Endothelial cell of umbilical vein (primary cell): ENCODE measurements around the gene LMCD1. TPM values are rescaled to one million over a fixed set of nuclear protein-coding genes. Genes with fewer than 3 reads are reported as not detected.

Experiments
- BruUV-seq: library from RNA; stranded (reverse); fragments of 400-500 nt; replicated peaks from 2 replicates; lab custom pipeline; 2021; lab: Mats Ljungman, UMichigan
- CTCF ChIA-PET: fragments of 300-600, 350-600 bp; sonication (Branson Sonifier 250); formaldehyde crosslinking; loops from one replicate; lab custom pipeline; 2021; ENCODE audit warnings: antibody characterized with exemption, inconsistent platforms; lab: Charles Lee
- POLR2A ChIA-PET: fragments of 300-600, 350-600 bp; sonication (Branson Sonifier 250); formaldehyde crosslinking; loops from one replicate; lab custom pipeline; 2021; ENCODE audit warnings: antibody characterized with exemption, inconsistent platforms; lab: Charles Lee
- DNase-seq: peaks from one replicate; pipeline ENCODE4 v3.0.0-alpha.2; 2011; ENCODE audit warnings: low read depth, low spot score
- FAIRE-seq: peaks from 2 replicates; lab custom pipeline; 2011; peaks lifted over from hg19 to GRCh38; lab: Jason Lieb, UNC
- H2AFZ ChIP-seq: 2 replicates; pipeline ENCODE4 v1.6.0; 2012; ENCODE audit warnings: low read depth, low read length, control low read depth, inconsistent platforms
- H3K27ac ChIP-seq: 2 replicates; pipeline ENCODE4 v1.5.1; 2011; ENCODE audit warnings: low read depth, mild to moderate bottlenecking, control low read depth, low read length, moderate library complexity; ENCODE audit not compliant: insufficient read depth
- H3K27me3 ChIP-seq, 2 experiments: 2 replicates each; pipeline versions ENCODE4 v1.6.0 to v1.6.1; 2011; ENCODE audit warnings: low read length in 2 of 2, mixed read lengths in 1 of 2; ENCODE audit not compliant: control insufficient read depth in 2 of 2, insufficient read depth in 2 of 2
- H3K36me3 ChIP-seq, 2 experiments: 2 replicates in 1 of 2; 3 replicates in 1 of 2; pipeline ENCODE4 v1.5.1; 2011; ENCODE audit warnings: low read length in 2 of 2, mild to moderate bottlenecking in 1 of 2, moderate library complexity in 1 of 2; ENCODE audit not compliant: control insufficient read depth in 2 of 2, insufficient read depth in 2 of 2; ENCODE audit errors: extremely low read depth in 1 of 2
- H3K4me1 ChIP-seq: 3 replicates; pipeline ENCODE4 v1.5.1; 2011; ENCODE audit warnings: mild to moderate bottlenecking, low read length; ENCODE audit not compliant: control insufficient read depth, insufficient read depth; ENCODE audit errors: extremely low read depth
- H3K4me2 ChIP-seq: 2 replicates; pipeline ENCODE4 v1.6.1; 2011; ENCODE audit warnings: low read length, control low read depth, mixed read lengths; ENCODE audit not compliant: insufficient read depth
- H3K4me3 ChIP-seq, 3 experiments: fragments of 200-600 bp in 1 of 3; sonication (generic), shearing (Covaris generic) in 1 of 3; replicated peaks in 1 of 3; 2 replicates each; pipeline ENCODE4 v1.5.1; 2011 to 2016; ENCODE audit warnings: control low read depth in 3 of 3, low read length in 3 of 3, mild to moderate bottlenecking in 2 of 3, inconsistent platforms in 1 of 3, low read depth in 1 of 3, moderate library complexity in 1 of 3; ENCODE audit not compliant: insufficient read depth in 1 of 3
- H3K79me2 ChIP-seq: 2 replicates; pipeline ENCODE4 v1.6.0; 2012; ENCODE audit warnings: low read length, inconsistent platforms; ENCODE audit not compliant: control insufficient read depth, insufficient read depth
- H3K9ac ChIP-seq: replicated peaks from 2 replicates; pipeline ENCODE3; 2011; ENCODE audit warnings: low read length, control low read depth; ENCODE audit not compliant: insufficient read depth; ENCODE audit errors: extremely low read depth
- H3K9me1 ChIP-seq: replicated peaks from 3 replicates; pipeline ENCODE4 v1.6.0; 2011; ENCODE audit warnings: mild to moderate bottlenecking, low read length; ENCODE audit not compliant: control insufficient read depth, insufficient read depth; ENCODE audit errors: extremely low read depth
- H3K9me3 ChIP-seq: replicated peaks from 2 replicates; pipeline ENCODE4 v1.5.1; 2012; ENCODE audit warnings: low read length, inconsistent platforms; ENCODE audit not compliant: control insufficient read depth, insufficient read depth
- H4K20me1 ChIP-seq: replicated peaks from 2 replicates; pipeline ENCODE3; 2011; ENCODE audit warnings: mild to moderate bottlenecking, low read length; ENCODE audit not compliant: control insufficient read depth, insufficient read depth; ENCODE audit errors: extremely low read depth
- CTCF ChIP-seq, 2 donors: IDR thresholded peaks; 1 replicate in 1 of 2; 2 replicates in 1 of 2; pipeline ENCODE4 v1.5.1; 2011; ENCODE audit warnings: low read length in 2 of 2, mild to moderate bottlenecking in 2 of 2, moderate library complexity in 2 of 2, control low read depth in 1 of 2, inconsistent platforms in 1 of 2, low read depth in 1 of 2; ENCODE audit not compliant: insufficient read depth in 1 of 2; ENCODE audit errors: extremely low read depth in 1 of 2
- EZH2 ChIP-seq: IDR thresholded peaks from 2 replicates; pipeline ENCODE4 v1.6.1; 2012; ENCODE audit warnings: borderline replicate concordance, low read depth, mild to moderate bottlenecking, moderate library complexity, low read length, inconsistent platforms; ENCODE audit not compliant: severe bottlenecking
- GATA2 ChIP-seq: IDR thresholded peaks from 2 replicates; pipeline ENCODE4 v1.7.0; 2011; ENCODE audit warnings: low read depth, mild to moderate bottlenecking, moderate library complexity, mixed read lengths, low read length; ENCODE audit not compliant: insufficient read length, insufficient read depth
- JUN ChIP-seq: IDR thresholded peaks from 2 replicates; pipeline ENCODE4 v1.6.1; 2011; ENCODE audit warnings: borderline replicate concordance, low read depth; ENCODE audit not compliant: insufficient read length, insufficient read depth
- MAX ChIP-seq: IDR thresholded peaks from 2 replicates; pipeline ENCODE4 v1.6.1; 2011; ENCODE audit not compliant: insufficient read depth, insufficient read length
- MYC ChIP-seq: IDR thresholded peaks from one replicate; pipeline ENCODE4 v1.6.1; 2011; ENCODE audit warnings: mild to moderate bottlenecking, low read depth, low read length
- POLR2A ChIP-seq: IDR thresholded peaks from 2 replicates; pipeline ENCODE4 v1.6.1; 2012; ENCODE audit warnings: low read depth, mild to moderate bottlenecking, control low read depth, low read length
- POLR2AphosphoS5 ChIP-seq: IDR thresholded peaks from 2 replicates; pipeline ENCODE4 v1.6.1; 2012; ENCODE audit warnings: low read depth, mild to moderate bottlenecking, control low read depth, low read length, moderate library complexity; ENCODE audit not compliant: insufficient read depth
- dilution Hi-C: fragments of 300-500 bp; cut with MboI; formaldehyde crosslinking; loops from one replicate; pipeline ENCODE4 v1.15.0; 2019; ENCODE audit warnings: low sequenced_read_pairs; ENCODE audit not compliant: extremely low pct_ligation_motif_present
- intact Hi-C: fragments of 100-400 bp; cut with micrococcal nuclease; formaldehyde crosslinking; loops from one replicate; pipeline ENCODE4 v1.10.0; 2022
- polyA plus RNA-seq, 4 experiments: library from polyadenylated mRNA; depleted of rRNA in 3 of 4; stranded (reverse) in 3 of 4; unstranded in 1 of 4; fragments of >200 nt; gene quantifications; 2 replicates each; pipeline versions ENCODE4 v1.2.1 to v1.2.3, GENCODE V29; 2011 to 2012; ENCODE audit warnings: missing spikeins in 1 of 4
- total RNA-seq: library from RNA; stranded (reverse); gene quantifications from 2 replicates; pipeline ENCODE4 v1.2.3, GENCODE V29; 2021

LMCD1 gene
- total and polyA plus RNA-seq, 2 donors (not counting 3 experiments of a cell fraction or from before 2014, with no cell fraction given) = 7.6 to 14.5 TPM

DNA sequence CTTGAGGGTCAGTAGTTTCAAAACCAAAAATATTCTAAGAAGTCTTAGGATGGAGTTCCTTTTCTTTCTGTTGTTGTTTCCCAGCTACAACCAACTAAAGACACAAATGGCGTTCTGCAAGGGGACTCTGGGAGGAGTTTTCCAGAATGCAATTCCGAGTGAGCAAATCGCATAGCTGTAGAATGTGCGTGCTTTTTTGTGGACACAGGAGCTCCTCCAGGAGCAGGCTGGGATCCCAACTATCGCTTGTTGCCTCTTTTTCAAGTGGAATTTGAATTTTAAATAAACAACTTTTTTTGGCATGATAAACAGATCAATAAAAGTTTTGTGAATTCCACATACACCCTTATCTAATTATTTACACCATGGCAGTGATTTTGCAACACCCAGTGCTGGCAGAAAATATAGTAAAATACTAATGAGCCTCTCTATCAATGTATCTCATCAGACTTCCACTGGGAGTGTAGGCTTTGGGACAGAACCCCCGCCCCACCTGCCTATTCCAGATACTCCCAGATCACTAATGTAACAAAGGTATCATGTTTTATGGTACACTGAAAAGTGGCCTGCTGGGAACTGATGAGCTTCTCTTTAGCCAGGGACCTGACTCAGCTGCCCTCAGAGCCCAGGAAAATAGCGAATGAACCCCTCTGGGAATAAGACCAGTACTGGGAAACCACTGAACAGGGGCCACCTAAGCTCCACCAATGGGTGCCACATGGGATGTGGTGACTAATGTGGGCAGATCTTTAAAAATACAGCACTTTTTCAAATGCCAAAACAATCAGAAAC, 66.4 kb downstream of the LMCD1 start:
- no peaks in the 10 kb centered on the region for H3K36me3 ChIP-seq
- H2AFZ ChIP-seq = no peak overlapping the region
- H3K27ac ChIP-seq = no peak overlapping the region
- no TSS peak for BruUV-seq
- H3K27me3 ChIP-seq = no peaks in the 10 kb centered on the region
- H3K9me1 ChIP-seq = no peaks in the 10 kb centered on the region
- no peak overlapping the region for H3K4me3 ChIP-seq
- ChIA-PET POLR2A (no interaction called here), CTCF (interaction anchor here (1.4 kb wide), 1 partner anchor 11 kb away, joined by 3 read pairs; no protein-coding TSS in a partner anchor)
- intact Hi-C loops = no loop called here
- FAIRE-seq = no peak
- H4K20me1 ChIP-seq = no peaks in the 10 kb centered on the region
- no peak overlapping the region for H3K4me2 ChIP-seq
- no peak for TF ChIP-seq MAX
- no peak for TF ChIP-seq CTCF (IDR thresholded peaks at IDR 0.05; ENCODE audit: extremely low read depth in 1 of 2, insufficient read depth in 1 of 2, low read depth in 1 of 2, low read length in 2 of 2)
- TF ChIP-seq JUN = no peak
- TF ChIP-seq GATA2 = no peak
- TF ChIP-seq POLR2AphosphoS5 = no peak
- no peak for TF ChIP-seq POLR2A
- no peak for TF ChIP-seq MYC
- no peak for TF ChIP-seq EZH2
- H3K9ac ChIP-seq = no peak overlapping the region
- H3K4me1 ChIP-seq = peaks cover 17% of the 10 kb centered on the region
- no peak for DNase-seq
- no peaks in the 10 kb centered on the region for H3K9me3 ChIP-seq
- dilution Hi-C loops = no loop called here
- H3K79me2 ChIP-seq = no peaks in the 10 kb centered on the region
